HepG2 (cell line): ENCODE data around the gene MAP3K9. TPM values are rescaled to one million over a fixed set of nuclear protein-coding genes. Genes with fewer than 3 reads are reported as not detected.

Source experiments
- ATAD3A ChIP-seq: sonication (generic); formaldehyde crosslinking; IDR thresholded peaks from 2 replicates; pipeline ENCODE4 v1.4.0; 2020; ENCODE audit warnings: missing genetic modification reagents
- BHLHE40 ChIP-seq: IDR thresholded peaks from 2 replicates; pipeline ENCODE4 v1.6.1; 2011; ENCODE audit warnings: low read length, improper control_type of control experiment
- CAMTA2 ChIP-seq: sonication (generic); formaldehyde crosslinking; IDR thresholded peaks from 2 replicates; pipeline ENCODE4 v1.4.0; 2020; ENCODE audit warnings: mild to moderate bottlenecking, missing genetic modification reagents, borderline replicate concordance
- CCDC6 ChIP-seq: sonication (generic); formaldehyde crosslinking; IDR thresholded peaks from 2 replicates; pipeline ENCODE4 v1.8.1; 2022; ENCODE audit warnings: mild to moderate bottlenecking, missing genetic modification reagents, moderate library complexity
- FOXP1 ChIP-seq, 2 experiments: fragments of 450-650 bp in 1 of 2; IDR thresholded peaks; 2 replicates each; pipeline ENCODE4 v1.6.1; 2017 to 2018; ENCODE audit warnings: antibody characterized with exemption in 1 of 2
- JUN ChIP-seq: sonication (generic); formaldehyde crosslinking; IDR thresholded peaks from 2 replicates; pipeline ENCODE4 v1.4.0; 2020; ENCODE audit warnings: mild to moderate bottlenecking, missing genetic modification reagents
- NFAT5 ChIP-seq: sonication (generic); formaldehyde crosslinking; IDR thresholded peaks from 2 replicates; pipeline ENCODE4 v1.4.0; 2020; ENCODE audit warnings: missing genetic modification reagents
- PHB2 ChIP-seq: fragments of 450-650 bp; IDR thresholded peaks from 2 replicates; pipeline ENCODE4 v1.6.1; 2018; ENCODE audit not compliant: partially characterized antibody
- PPARG ChIP-seq: conservative IDR thresholded peaks from 2 replicates; pipeline ENCODE4 v1.6.1; 2016; ENCODE audit warnings: missing biosample characterization, missing genetic modification reagents
- TOPORS ChIP-seq: sonication (generic); formaldehyde crosslinking; IDR thresholded peaks from 2 replicates; pipeline ENCODE4 v1.8.0; 2023; ENCODE audit warnings: mild to moderate bottlenecking, missing genetic modification reagents
- TRAFD1 ChIP-seq: sonication (generic); formaldehyde crosslinking; IDR thresholded peaks from 2 replicates; pipeline ENCODE4 v1.5.1; 2020; ENCODE audit warnings: missing genetic modification reagents, mild to moderate bottlenecking, borderline replicate concordance
- YEATS2 ChIP-seq: sonication (generic); formaldehyde crosslinking; IDR thresholded peaks from 2 replicates; pipeline ENCODE4 v1.4.0; 2020; ENCODE audit warnings: missing genetic modification reagents, borderline replicate concordance
- ZFP82 ChIP-seq: sonication (generic); formaldehyde crosslinking; IDR thresholded peaks from 2 replicates; pipeline ENCODE4 v1.5.1; 2020; ENCODE audit warnings: mild to moderate bottlenecking, missing genetic modification reagents, borderline replicate concordance
- ZNF674 ChIP-seq: sonication (generic); formaldehyde crosslinking; IDR thresholded peaks from 2 replicates; pipeline ENCODE4 v1.5.0; 2020; ENCODE audit warnings: low read depth, mild to moderate bottlenecking, missing genetic modification reagents
- ZNF766 ChIP-seq: sonication (generic); formaldehyde crosslinking; IDR thresholded peaks from 2 replicates; pipeline ENCODE4 v1.5.0; 2020; ENCODE audit warnings: missing genetic modification reagents, borderline replicate concordance
- polyA plus RNA-seq, 8 experiments: library from polyadenylated mRNA; depleted of rRNA in 3 of 8; stranded (reverse) in 7 of 8; unstranded in 1 of 8; fragments of >200 nt; fragmentation: Illumina TruSeq in 4 of 8; extraction: Trizol in 4 of 8; gene quantifications; 2 replicates each; pipeline versions ENCODE4 v1.2.1 to v1.2.3, GENCODE V29; 2011 to 2016; ENCODE audit warnings: low read depth in 4 of 8, missing spikeins in 1 of 8, mixed read lengths in 1 of 8; ENCODE audit not compliant: insufficient read depth in 1 of 8
- total RNA-seq, 5 experiments: library from RNA; depleted of rRNA; stranded (reverse); fragments of >200 nt; fragmentation: Illumina TruSeq; extraction: Trizol; gene quantifications; 2 replicates each; pipeline ENCODE4 v1.2.3, GENCODE V29; 2016; ENCODE audit warnings: low read depth in 1 of 5
- TF ChIP-seq, protein P1 (sequence below): sonication (generic); formaldehyde crosslinking; IDR thresholded peaks from 2 replicates; pipeline ENCODE4; 2020; ENCODE audit warnings: missing genetic modification reagents, mild to moderate bottlenecking, borderline replicate concordance
- TF ChIP-seq, protein P2 (sequence below): sonication (generic); formaldehyde crosslinking; IDR thresholded peaks from 2 replicates; pipeline ENCODE4 v1.5.0; 2020; ENCODE audit warnings: missing genetic modification reagents, mild to moderate bottlenecking, borderline replicate concordance

The MAP3K9 gene
- total and polyA plus RNA-seq, 2 of the 13 experiments (the other 11 are each of a cell fraction or from before 2014, with no cell fraction given) = 4.3 to 4.5 TPM

GRCh38 chr14:70809225-70810219 is at the start of gene MAP3K9 (continued):
- TF ChIP-seq, protein P1, sequence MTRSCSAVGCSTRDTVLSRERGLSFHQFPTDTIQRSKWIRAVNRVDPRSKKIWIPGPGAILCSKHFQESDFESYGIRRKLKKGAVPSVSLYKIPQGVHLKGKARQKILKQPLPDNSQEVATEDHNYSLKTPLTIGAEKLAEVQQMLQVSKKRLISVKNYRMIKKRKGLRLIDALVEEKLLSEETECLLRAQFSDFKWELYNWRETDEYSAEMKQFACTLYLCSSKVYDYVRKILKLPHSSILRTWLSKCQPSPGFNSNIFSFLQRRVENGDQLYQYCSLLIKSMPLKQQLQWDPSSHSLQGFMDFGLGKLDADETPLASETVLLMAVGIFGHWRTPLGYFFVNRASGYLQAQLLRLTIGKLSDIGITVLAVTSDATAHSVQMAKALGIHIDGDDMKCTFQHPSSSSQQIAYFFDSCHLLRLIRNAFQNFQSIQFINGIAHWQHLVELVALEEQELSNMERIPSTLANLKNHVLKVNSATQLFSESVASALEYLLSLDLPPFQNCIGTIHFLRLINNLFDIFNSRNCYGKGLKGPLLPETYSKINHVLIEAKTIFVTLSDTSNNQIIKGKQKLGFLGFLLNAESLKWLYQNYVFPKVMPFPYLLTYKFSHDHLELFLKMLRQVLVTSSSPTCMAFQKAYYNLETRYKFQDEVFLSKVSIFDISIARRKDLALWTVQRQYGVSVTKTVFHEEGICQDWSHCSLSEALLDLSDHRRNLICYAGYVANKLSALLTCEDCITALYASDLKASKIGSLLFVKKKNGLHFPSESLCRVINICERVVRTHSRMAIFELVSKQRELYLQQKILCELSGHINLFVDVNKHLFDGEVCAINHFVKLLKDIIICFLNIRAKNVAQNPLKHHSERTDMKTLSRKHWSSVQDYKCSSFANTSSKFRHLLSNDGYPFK = no peak
- TF ChIP-seq PHB2 (no peak), YEATS2 (no peak), CAMTA2 (CRISPR knock-in tag) (no peak), CCDC6 (no peak), ATAD3A (CRISPR knock-in tag) (no peak), BHLHE40 (no peak), FOXP1 (IDR thresholded peaks at IDR 0.05) (no peak), FOXP1 (CRISPR knock-in tag; IDR thresholded peaks at IDR 0.05) (no peak), ZNF766 (CRISPR knock-in tag) (no peak), ZFP82 (CRISPR knock-in tag) (no peak), NFAT5 (CRISPR knock-in tag) (no peak), PPARG (no peak), TOPORS (CRISPR knock-in tag) (no peak), TRAFD1 (CRISPR knock-in tag) (no peak), ZNF674 (no peak), JUN (CRISPR knock-in tag) (no peak)
- TF ChIP-seq, protein P2, sequence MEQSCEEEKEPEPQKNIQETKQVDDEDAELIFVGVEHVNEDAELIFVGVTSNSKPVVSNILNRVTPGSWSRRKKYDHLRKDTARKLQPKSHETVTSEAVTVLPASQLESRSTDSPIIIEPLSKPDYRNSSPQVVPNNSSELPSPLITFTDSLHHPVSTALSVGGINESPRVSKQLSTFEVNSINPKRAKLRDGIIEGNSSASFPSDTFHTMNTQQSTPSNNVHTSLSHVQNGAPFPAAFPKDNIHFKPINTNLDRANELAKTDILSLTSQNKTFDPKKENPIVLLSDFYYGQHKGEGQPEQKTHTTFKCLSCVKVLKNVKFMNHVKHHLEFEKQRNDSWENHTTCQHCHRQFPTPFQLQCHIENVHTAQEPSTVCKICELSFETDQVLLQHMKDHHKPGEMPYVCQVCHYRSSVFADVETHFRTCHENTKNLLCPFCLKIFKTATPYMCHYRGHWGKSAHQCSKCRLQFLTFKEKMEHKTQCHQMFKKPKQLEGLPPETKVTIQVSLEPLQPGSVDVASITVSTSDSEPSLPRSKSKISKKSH (CRISPR knock-in tag) = no peak; the same call in 1 of the 2 replicates
